ENCODE results near the gene SRSF1.

Gene SRSF1

GRCh38 chr17:58019039-58019438, 12.0 kb upstream of the SRSF1 start:
- no peak for DNase-seq

GRCh38 chr17:58010067-58010799, 3.2 kb upstream of the SRSF1 start:
- DNase-seq: no peak

GRCh38 chr17:58007781-58008706, 998 bp upstream of the SRSF1 start:
- no peak for DNase-seq

- peak; percentile 79 for DNase-seq
These were observed 504 bp downstream of the SRSF1 start for GRCh38 chr17:58006560-58006923.

GRCh38 chr17:58005728-58006559, 1.1 kb downstream of the SRSF1 start:
- DNase-seq: no peak

- peak; percentile 13 for DNase-seq
These were observed 1.9 kb downstream of the SRSF1 start for GRCh38 chr17:58005031-58005727.

GRCh38 chr17:58004060-58004459, 3.0 kb downstream of the SRSF1 start:
- DNase-seq: no peak

GRCh38 chr17:58002973-58003372, 4.1 kb downstream of the SRSF1 start:
- DNase-seq: no peak

- DNase-seq: no peak
These were observed 4.7 kb downstream of the SRSF1 start for GRCh38 chr17:58002154-58002948.

- DNase-seq: no peak
These were observed 5.5 kb downstream of the SRSF1 start for GRCh38 chr17:58001461-58002124.

- peak; percentile 71 for DNase-seq
These were observed 7.5 kb downstream of the SRSF1 start for GRCh38 chr17:57999496-58000017.

- DNase-seq: no peak
These were observed 8.0 kb downstream of the SRSF1 start for GRCh38 chr17:57999010-57999495.

- DNase-seq: no peak
These were observed 9.8 kb downstream of the SRSF1 start for GRCh38 chr17:57997085-57997809.

GRCh38 chr17:57995076-57995956, 11.7 kb downstream of the SRSF1 start:
- peak; percentile 81 for DNase-seq

- no peak for DNase-seq
These were observed 12.6 kb downstream of the SRSF1 start for GRCh38 chr17:57994436-57994835.

GRCh38 chr17:57993471-57994365, 13.3 kb downstream of the SRSF1 start:
- DNase-seq: no peak

GRCh38 chr17:57991537-57991936, 15.5 kb downstream of the SRSF1 start:
- no peak for DNase-seq

- DNase-seq: no peak
These were observed 17.0 kb downstream of the SRSF1 start for GRCh38 chr17:57990037-57990436.
